ENCODE measurements around the gene OXTR. TPM values are rescaled to one million over a fixed set of nuclear protein-coding genes. Genes with fewer than 3 reads are reported as not detected.

Gene OXTR
- total RNA-seq, 1 experiment from 2014 or later: 3.4 TPM

DNA sequence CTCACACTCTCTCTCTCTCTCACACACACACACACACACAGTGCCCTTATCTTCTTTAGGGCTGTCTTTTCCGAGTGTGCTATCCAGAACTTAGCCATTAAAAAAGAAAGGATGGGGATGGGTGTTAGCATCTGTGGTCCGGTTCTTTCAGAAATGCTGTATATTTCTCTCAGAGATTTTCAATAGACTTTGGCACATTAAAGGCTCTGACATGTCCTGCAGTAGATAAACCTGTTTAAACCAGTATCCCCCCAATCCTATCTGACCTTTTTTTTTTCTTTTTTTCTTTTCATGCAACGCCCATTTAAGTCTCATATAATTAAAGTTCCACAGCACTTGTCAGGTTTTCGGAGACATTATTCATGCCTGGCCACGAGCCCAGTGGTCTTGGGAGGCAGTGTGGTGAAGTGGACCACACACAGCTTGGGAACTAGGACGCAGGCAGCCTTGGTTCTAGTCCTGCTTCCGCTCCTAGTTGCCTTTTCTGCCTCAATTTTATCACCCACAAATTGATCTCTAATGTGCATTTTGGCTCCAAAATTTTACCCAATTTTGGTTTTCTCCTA lies 22.6 kb downstream of the OXTR start:
- no TSS peak for BruUV-seq (replicated peaks)
- no peaks in the 10 kb centered on the region for H3K36me3 Mint-ChIP-seq (ENCODE audit: insufficient read depth, unreplicated experiment)
- H3K27me3 Mint-ChIP-seq (ENCODE audit: unreplicated experiment): peaks cover 23% of the 10 kb centered on the region
- DNase-seq: no peak
- CTCF ChIA-PET: no interaction called here
- TF ChIP-seq, protein P1, sequence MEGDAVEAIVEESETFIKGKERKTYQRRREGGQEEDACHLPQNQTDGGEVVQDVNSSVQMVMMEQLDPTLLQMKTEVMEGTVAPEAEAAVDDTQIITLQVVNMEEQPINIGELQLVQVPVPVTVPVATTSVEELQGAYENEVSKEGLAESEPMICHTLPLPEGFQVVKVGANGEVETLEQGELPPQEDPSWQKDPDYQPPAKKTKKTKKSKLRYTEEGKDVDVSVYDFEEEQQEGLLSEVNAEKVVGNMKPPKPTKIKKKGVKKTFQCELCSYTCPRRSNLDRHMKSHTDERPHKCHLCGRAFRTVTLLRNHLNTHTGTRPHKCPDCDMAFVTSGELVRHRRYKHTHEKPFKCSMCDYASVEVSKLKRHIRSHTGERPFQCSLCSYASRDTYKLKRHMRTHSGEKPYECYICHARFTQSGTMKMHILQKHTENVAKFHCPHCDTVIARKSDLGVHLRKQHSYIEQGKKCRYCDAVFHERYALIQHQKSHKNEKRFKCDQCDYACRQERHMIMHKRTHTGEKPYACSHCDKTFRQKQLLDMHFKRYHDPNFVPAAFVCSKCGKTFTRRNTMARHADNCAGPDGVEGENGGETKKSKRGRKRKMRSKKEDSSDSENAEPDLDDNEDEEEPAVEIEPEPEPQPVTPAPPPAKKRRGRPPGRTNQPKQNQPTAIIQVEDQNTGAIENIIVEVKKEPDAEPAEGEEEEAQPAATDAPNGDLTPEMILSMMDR (IDR thresholded peaks at IDR 0.05; ENCODE audit: unreplicated experiment): no peak
- no peak overlapping the region for H3K27ac Mint-ChIP-seq (ENCODE audit: unreplicated experiment)
- peaks cover 11% of the 10 kb centered on the region for H3K4me1 Mint-ChIP-seq (ENCODE audit: low read depth, unreplicated experiment)
- intact Hi-C loops (cut with micrococcal nuclease; ENCODE audit: unreplicated experiment): no loop called here
- no peak overlapping the region for H3K4me3 Mint-ChIP-seq (ENCODE audit: low read depth, unreplicated experiment)
- H3K9me3 Mint-ChIP-seq (ENCODE audit: low read depth, unreplicated experiment): no peaks in the 10 kb centered on the region

DNA sequence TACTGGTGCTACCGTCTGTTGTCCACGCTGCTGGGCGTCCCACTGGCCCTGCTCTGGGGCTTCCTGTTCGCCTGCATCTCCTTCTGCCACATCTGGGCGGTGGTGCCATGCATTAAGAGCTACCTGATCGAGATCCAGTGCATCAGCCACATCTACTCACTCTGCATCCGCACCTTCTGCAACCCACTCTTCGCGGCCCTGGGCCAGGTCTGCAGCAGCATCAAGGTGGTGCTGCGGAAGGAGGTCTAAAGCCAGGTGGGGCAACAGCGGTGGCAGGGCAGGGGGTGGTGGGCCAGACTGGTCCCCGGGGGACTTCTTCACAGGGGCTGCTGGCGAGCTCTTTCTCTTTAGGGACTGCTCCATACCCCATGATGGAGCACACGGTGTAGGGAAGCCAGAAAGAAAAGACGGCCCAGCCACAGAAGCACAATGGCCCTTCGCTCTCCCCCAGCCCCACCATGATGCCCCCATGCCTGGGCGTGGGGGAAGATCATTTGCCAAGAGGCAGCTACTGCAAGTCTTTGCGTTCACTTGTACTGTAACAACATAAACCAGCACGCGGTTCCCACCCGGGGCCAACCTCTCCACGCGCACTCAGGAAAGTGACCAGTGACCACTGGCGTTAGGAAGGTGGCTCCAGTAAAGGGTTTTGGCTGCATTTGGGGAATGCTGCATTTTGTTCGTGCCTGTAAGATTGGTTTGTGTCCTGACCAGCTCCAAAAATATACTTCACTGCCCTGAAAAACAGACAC lies 23.6 kb downstream of the OXTR start:
- TF ChIP-seq, protein P1 (IDR thresholded peaks at IDR 0.05; ENCODE audit: unreplicated experiment): no peak
- CTCF ChIA-PET: no interaction called here
- intact Hi-C loops (cut with micrococcal nuclease; ENCODE audit: unreplicated experiment): no loop called here
- Mint-ChIP-seq H3K4me1 (ENCODE audit: low read depth, unreplicated experiment) (peaks cover 20% of the 10 kb centered on the region), H3K27ac (ENCODE audit: unreplicated experiment) (no peak overlapping the region), H3K27me3 (ENCODE audit: unreplicated experiment) (peaks cover 23% of the 10 kb centered on the region), H3K9me3 (ENCODE audit: low read depth, unreplicated experiment) (no peaks in the 10 kb centered on the region), H3K36me3 (ENCODE audit: insufficient read depth, unreplicated experiment) (no peaks in the 10 kb centered on the region), H3K4me3 (ENCODE audit: low read depth, unreplicated experiment) (no peak overlapping the region)
- no TSS peak for BruUV-seq (replicated peaks)
- DNase-seq: no peak

DNA sequence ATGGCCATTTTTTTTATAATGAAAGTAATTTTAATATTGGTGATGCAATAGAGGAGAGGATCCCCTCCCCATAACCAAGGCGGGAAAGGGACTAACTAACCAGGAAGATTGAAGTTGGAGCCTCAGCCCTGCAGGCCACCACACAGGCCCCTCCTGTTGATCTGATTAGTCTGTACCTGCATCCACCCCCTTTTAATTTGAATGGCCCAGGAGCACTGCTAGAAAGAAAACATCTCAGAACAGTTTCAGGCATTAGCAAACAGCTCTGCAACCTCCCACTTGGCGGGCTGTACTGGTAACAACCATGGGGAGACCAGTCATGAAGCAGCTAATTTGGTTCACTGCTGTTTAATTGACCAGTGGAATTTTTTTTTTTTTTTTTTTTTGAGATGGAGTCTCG lies 25.5 kb downstream of the OXTR start:
- CTCF ChIA-PET: no interaction called here
- BruUV-seq (replicated peaks): no TSS peak
- H3K4me3 Mint-ChIP-seq (ENCODE audit: low read depth, unreplicated experiment): no peak overlapping the region
- H3K36me3 Mint-ChIP-seq (ENCODE audit: insufficient read depth, unreplicated experiment): no peaks in the 10 kb centered on the region
- H3K9me3 Mint-ChIP-seq (ENCODE audit: low read depth, unreplicated experiment): no peaks in the 10 kb centered on the region
- no peak for DNase-seq
- no peak overlapping the region for H3K27ac Mint-ChIP-seq (ENCODE audit: unreplicated experiment)
- intact Hi-C loops (cut with micrococcal nuclease; ENCODE audit: unreplicated experiment): no loop called here
- H3K4me1 Mint-ChIP-seq (ENCODE audit: low read depth, unreplicated experiment): peaks cover 32% of the 10 kb centered on the region
- peaks cover 23% of the 10 kb centered on the region for H3K27me3 Mint-ChIP-seq (ENCODE audit: unreplicated experiment)
- TF ChIP-seq, protein P1 (IDR thresholded peaks at IDR 0.05; ENCODE audit: unreplicated experiment): no peak

DNA sequence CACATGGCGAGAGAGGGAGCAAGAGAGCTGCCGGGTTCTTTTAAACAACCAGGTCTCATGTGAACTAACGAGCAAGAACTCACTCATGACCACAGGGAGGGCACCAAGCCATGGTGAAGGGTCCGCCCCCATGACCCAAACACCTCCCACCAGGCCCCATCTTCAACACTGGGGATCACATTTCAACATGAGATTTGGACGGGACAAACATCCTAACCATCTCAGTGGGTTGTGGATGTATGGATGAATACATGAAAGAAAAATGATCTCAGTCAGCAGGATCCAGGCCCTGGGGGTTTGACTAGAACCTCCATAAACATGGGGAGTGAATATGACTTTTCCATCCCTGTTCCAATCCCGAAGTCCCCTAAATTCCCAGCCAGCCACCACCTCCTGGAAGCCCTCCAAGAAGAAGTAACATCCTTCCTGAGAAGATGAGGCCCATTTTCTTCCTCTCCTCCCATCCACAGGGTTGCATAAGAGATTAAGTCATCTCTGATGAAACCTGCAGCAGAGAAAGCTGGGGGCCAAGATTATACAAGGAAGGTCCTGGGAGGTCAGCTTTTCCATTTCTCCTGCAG lies 26.3 kb downstream of the OXTR start:
- CTCF ChIA-PET: no interaction called here
- no peak for DNase-seq
- Mint-ChIP-seq H3K27me3 (ENCODE audit: unreplicated experiment) (peaks cover 23% of the 10 kb centered on the region), H3K27ac (ENCODE audit: unreplicated experiment) (no peak overlapping the region), H3K4me1 (ENCODE audit: low read depth, unreplicated experiment) (peaks cover 32% of the 10 kb centered on the region), H3K4me3 (ENCODE audit: low read depth, unreplicated experiment) (no peak overlapping the region), H3K36me3 (ENCODE audit: insufficient read depth, unreplicated experiment) (no peaks in the 10 kb centered on the region), H3K9me3 (ENCODE audit: low read depth, unreplicated experiment) (no peaks in the 10 kb centered on the region)
- intact Hi-C loops (cut with micrococcal nuclease; ENCODE audit: unreplicated experiment): no loop called here
- TF ChIP-seq, protein P1 (IDR thresholded peaks at IDR 0.05; ENCODE audit: unreplicated experiment): no peak
- no TSS peak for BruUV-seq (replicated peaks)

Data from Calu3 (cell line).